Common myeloid progenitor, CD34-positive (primary cell): ENCODE results near the gene IVNS1ABP. TPM values are rescaled to one million over a fixed set of nuclear protein-coding genes. Genes with fewer than 3 reads are reported as not detected.
"Not testable (repeated sequence)": the region's sequence is repeated elsewhere in the genome, so short reads cannot be mapped to it uniquely, and the experiment has no call there.

ENCODE experiments used
- CTCF ChIA-PET: fragments of 350-600 bp; sonication (Branson Sonifier 250); formaldehyde crosslinking; loops from one replicate; lab custom pipeline; 2021; ENCODE audit warnings: antibody characterized with exemption; lab: Charles Lee
- POLR2A ChIA-PET: fragments of 350-600 bp; sonication (Branson Sonifier 250); formaldehyde crosslinking; loops from one replicate; lab custom pipeline; 2021; ENCODE audit warnings: antibody characterized with exemption; lab: Charles Lee
- DNase-seq, 3 donors: peaks; one replicate each; pipeline versions ENCODE4 v3.0.0 to v3.0.0-alpha.2; 2013
- H3K27ac ChIP-seq, 2 experiments: 1 replicate in 1 of 2; 2 replicates in 1 of 2; pipeline ENCODE4 v1.7.0; 2013; ENCODE audit warnings: inconsistent platforms in 2 of 2, low read length in 2 of 2, mild to moderate bottlenecking in 2 of 2, low read depth in 1 of 2, moderate library complexity in 1 of 2; ENCODE audit not compliant: severe bottlenecking in 2 of 2, insufficient read depth in 1 of 2, poor library complexity in 1 of 2
- H3K27me3 ChIP-seq, 5 experiments: replicated peaks in 2 of 5; 1 replicate in 3 of 5; 2 replicates in 2 of 5; pipeline versions ENCODE4 v1.6.1 to v1.7.0; 2013; ENCODE audit warnings: low read length in 4 of 5, mild to moderate bottlenecking in 2 of 5, moderate library complexity in 2 of 5, inconsistent platforms in 1 of 5; ENCODE audit not compliant: insufficient read depth in 5 of 5, control insufficient read depth in 4 of 5
- H3K36me3 ChIP-seq, 4 experiments: 1 replicate in 2 of 4; 2 replicates in 2 of 4; pipeline versions ENCODE4 v1.6.1 to v1.7.0; 2013; ENCODE audit warnings: low read length in 3 of 4, control low read depth in 1 of 4, mild to moderate bottlenecking in 1 of 4; ENCODE audit not compliant: control insufficient read depth in 4 of 4, insufficient read depth in 4 of 4
- H3K4me1 ChIP-seq, 4 experiments: 1 replicate in 3 of 4; 2 replicates in 1 of 4; pipeline versions ENCODE4 v1.6.1 to v1.7.1; 2013; ENCODE audit warnings: low read length in 3 of 4, mild to moderate bottlenecking in 3 of 4, control low read depth in 1 of 4, inconsistent platforms in 1 of 4, moderate library complexity in 1 of 4; ENCODE audit not compliant: control insufficient read depth in 4 of 4, insufficient read depth in 4 of 4; ENCODE audit errors: control extremely low read depth in 1 of 4
- H3K4me3 ChIP-seq, 7 experiments: 1 replicate in 4 of 7; 2 replicates in 3 of 7; pipeline versions ENCODE4 v1.5.1 to v1.7.0; 2013; ENCODE audit warnings: mild to moderate bottlenecking in 7 of 7, low read length in 6 of 7, moderate library complexity in 6 of 7, inconsistent platforms in 2 of 7, low read depth in 2 of 7, control low read depth in 1 of 7; ENCODE audit not compliant: insufficient read depth in 4 of 7, control insufficient read depth in 1 of 7; ENCODE audit errors: extremely low read depth in 1 of 7
- H3K9me3 ChIP-seq, 5 experiments: 1 replicate in 4 of 5; 2 replicates in 1 of 5; pipeline versions ENCODE4 v1.6.1 to v1.7.1; 2013; ENCODE audit warnings: low read length in 4 of 5, mild to moderate bottlenecking in 2 of 5, inconsistent platforms in 1 of 5, low read depth in 1 of 5, moderate library complexity in 1 of 5; ENCODE audit not compliant: control insufficient read depth in 4 of 5, insufficient read depth in 2 of 5; ENCODE audit errors: control extremely low read depth in 1 of 5
- WGBS: methylation state at CpG from one replicate; pipeline ENCODE4 v1.1.5; 2013; ENCODE audit not compliant: insufficient coverage; 5-methylcytosine and 5-hydroxymethylcytosine counted together
- polyA plus RNA-seq: library from polyadenylated mRNA; unstranded; fragments of 120-200 nt; gene quantifications from one replicate; pipeline ENCODE4 v1.2.1, GENCODE V29; 2013

Gene IVNS1ABP
- 123 TPM for polyA plus RNA-seq

DNA sequence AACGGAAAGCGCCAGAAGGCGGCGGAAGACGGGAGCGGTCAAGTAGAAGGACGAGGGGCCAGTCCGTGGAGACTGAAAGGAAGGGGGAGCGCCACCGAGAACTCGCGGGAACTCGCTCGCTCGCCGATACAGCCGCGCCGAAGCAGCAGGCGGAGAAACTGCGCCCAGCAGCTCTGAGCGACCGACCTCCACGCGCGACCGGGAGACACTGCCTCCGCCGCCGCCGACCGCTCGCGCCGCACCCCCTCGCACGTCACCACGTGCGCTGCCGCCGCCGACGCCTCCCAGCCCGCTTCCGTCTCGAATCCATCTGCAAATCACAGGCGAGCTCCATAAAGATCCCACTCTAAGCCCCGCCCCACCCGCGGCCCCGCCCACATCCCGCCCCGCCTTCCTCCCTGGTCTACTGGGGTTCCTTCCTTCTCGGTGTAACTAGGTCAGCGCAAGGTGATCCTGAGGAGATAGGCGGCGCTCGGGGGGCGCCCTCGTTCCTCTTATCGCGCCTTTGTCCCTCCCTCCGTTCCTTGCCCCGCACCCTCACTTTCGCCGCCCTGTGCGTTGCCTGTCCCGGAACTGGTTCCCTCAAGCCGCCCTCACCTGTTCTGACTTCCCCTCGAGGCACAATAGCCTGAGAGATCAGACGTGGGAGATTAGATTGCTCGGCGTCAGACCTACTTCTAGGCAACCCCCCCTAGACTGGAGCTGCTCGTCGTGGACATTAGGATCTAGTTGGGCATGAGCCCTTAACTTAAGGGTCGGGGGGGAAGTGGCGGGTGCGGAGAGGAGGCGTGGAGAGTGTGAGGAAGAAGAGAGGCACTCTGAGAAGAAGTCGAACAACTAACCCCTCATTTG lies at the start of gene IVNS1ABP:
IVNS1ABP (minus strand) TSS at position 210 of the 852 bp plus-strand sequence. CDS start 7,750 bp downstream, outside the sequence.
- Histone ChIP-seq H3K27ac (peak within 1 kb of the TSS; percentile 86 to 93), H3K4me1 (peaks cover 24 to 40% (median 40%) of the 10 kb centered on the region in 4 experiments), H3K36me3 (no peaks in the 10 kb centered on the region), H3K4me3 (peak within 1 kb of the TSS; percentile 69 to 98 (median 94)), H3K27me3 (no peaks in the 10 kb centered on the region), H3K9me3 (no peaks in the 10 kb centered on the region)
- peak; percentile 94 to 98 (median 97) for DNase-seq
- 0% methylated on average over 55 of the region's 80 CpGs for WGBS
- ChIA-PET CTCF (interaction anchor here (0.5 to 2.2 kb wide), 7 partner anchors 10 to 363 kb away, joined by 3 to 10 read pairs (median 4); no protein-coding TSS in a partner anchor), POLR2A (interaction anchor here (1.2 kb wide), 1 partner anchor 19 kb away, joined by 3 read pairs; no protein-coding TSS in a partner anchor)

DNA sequence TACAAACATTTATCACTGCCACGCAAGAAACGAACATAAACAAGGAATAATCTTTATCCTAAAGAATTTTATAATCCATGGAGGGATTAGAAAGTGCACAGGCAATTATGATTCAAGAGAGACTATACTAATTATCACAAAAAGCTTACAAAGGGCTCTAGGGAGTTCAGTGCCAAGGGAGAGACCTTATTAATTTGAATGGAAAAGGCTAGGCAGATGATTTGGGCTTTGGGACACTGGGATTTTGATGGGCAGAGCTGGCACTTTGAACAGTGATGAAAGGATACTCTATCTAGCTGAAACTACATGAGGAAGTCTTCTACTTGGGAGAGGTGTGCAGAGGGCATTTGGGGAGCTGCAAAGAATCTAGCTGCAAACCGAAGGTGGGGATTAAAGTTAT lies 48.9 kb upstream of the IVNS1ABP start:
- Histone ChIP-seq H3K9me3 (peaks cover 0 to 10% (median 4%) of the 10 kb centered on the region in 5 experiments), H3K4me1 (no peaks in the 10 kb centered on the region), H3K27ac (no peak overlapping the region), H3K36me3 (no peaks in the 10 kb centered on the region), H3K4me3 (no peak overlapping the region), H3K27me3 (no peaks in the 10 kb centered on the region)
- WGBS: 100% methylated on average over 1 of the region's 3 CpGs
- POLR2A ChIA-PET: no interaction called here
- DNase-seq: no peak
- CTCF ChIA-PET: no interaction called here

DNA sequence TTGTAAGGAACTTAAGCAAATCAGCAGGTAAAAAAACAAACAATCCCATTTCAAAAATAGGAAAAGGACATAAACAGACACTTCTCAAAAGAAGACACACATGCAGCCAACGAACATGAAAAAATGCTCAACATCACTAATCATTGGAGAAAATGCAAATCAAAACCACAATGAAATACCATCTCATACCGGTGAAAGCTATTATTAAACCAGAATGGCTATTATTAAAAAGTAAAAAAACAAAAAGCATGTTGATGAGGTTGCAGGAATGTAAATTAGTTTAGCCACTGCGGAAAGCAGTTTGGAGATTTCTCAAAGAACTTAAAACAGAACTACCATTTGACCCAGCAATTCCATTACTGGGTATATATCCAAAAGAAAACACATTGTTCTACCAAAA lies 47.5 kb upstream of the IVNS1ABP start:
- H3K36me3 ChIP-seq, H3K27me3 ChIP-seq, DNase-seq, H3K27ac ChIP-seq, H3K4me1 ChIP-seq, H3K4me3 ChIP-seq, POLR2A ChIA-PET: not testable (repeated sequence)
- CTCF ChIA-PET: interaction anchor here (1.2 kb wide), 2 partner anchors 14 to 41 kb away, joined by 3 read pairs; no protein-coding TSS in a partner anchor
- H3K9me3 ChIP-seq: peaks cover 0 to 13% (median 4%) of the 10 kb centered on the region in 5 experiments
- no CpG with 5 or more reads among the region's 3 CpGs for WGBS

DNA sequence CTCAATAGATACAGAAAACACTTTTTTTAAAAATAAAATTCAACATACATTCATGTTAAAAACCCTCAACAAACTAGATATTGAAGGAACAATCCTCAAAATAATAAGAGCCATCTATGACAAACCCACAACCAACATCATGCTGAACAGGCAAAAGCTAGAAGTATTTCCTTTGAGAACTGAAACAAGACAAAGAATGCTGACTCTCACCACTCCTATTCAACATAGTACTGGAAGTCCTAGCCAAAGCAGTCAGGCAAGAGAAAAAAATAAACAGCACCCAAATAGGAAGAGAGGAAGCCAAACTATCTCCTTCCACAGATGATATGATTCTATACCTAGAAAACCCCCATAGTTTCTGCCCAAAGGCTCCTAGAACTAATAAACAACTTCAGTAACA lies 46.2 kb upstream of the IVNS1ABP start:
- no peak overlapping the region for H3K27ac ChIP-seq
- DNase-seq: no peak
- ChIA-PET POLR2A (no interaction called here), CTCF (interaction anchor here (1.2 kb wide), 1 partner anchor 39 kb away, joined by 3 read pairs; no protein-coding TSS in a partner anchor)
- H3K4me1 ChIP-seq: no peaks in the 10 kb centered on the region
- H3K36me3 ChIP-seq: no peaks in the 10 kb centered on the region
- no peak overlapping the region for H3K4me3 ChIP-seq
- no peaks in the 10 kb centered on the region for H3K27me3 ChIP-seq
- H3K9me3 ChIP-seq: peaks cover 0 to 19% (median 4%) of the 10 kb centered on the region in 5 experiments

DNA sequence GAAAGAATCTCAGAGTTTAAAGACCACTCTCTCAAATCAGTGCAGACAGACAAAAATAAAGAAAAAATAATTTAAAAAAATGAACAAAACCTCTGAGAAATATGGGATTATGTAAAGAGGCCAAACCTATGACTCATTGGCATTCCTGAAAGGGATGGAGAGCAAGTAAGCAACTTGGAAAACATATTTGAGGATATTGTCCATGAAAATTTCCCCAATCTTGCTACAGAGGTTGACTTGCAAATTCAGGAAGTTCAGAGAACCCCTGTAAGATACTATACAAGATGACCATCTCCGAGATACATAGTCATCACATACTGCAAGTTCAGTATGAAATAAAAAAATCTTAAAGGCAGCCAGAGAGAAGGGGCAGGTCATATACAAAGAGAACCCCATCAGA lies 43.7 kb upstream of the IVNS1ABP start:
- no CpG with 5 or more reads among the region's 1 CpG for WGBS
- POLR2A ChIA-PET: no interaction called here

DNA sequence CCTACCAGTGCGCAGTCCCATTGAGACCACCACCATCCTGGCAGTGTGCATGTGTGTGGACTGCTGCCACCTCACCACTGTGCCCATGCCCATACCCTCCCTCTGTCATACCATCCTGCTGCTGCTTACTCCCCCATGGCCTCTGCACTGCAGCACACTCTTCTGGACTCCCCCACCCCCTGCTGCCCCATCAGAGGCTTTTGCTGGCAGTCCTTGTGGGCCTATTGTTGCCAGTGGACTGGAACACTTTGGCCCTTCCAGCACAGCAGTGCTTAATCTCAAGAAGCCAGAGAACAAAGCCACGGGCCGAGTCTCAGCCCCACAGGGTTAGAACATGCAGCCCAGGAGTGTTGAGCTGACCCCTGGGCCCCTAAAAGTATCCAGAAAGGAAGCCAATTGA lies 41.9 kb upstream of the IVNS1ABP start:
- DNase-seq: no peak
- Histone ChIP-seq H3K27ac (no peak overlapping the region), H3K27me3 (no peaks in the 10 kb centered on the region), H3K9me3 (peaks cover 0 to 19% (median 4%) of the 10 kb centered on the region in 5 experiments), H3K4me3 (no peak overlapping the region), H3K36me3 (no peaks in the 10 kb centered on the region), H3K4me1 (no peaks in the 10 kb centered on the region)
- CTCF ChIA-PET: no interaction called here
- 100% methylated on average over 2 of the region's 3 CpGs for WGBS
- POLR2A ChIA-PET: no interaction called here

More for the DNA sequence above, 43.7 kb upstream of the IVNS1ABP start:
- no peak overlapping the region for H3K27ac ChIP-seq
- H3K27me3 ChIP-seq: no peaks in the 10 kb centered on the region
- CTCF ChIA-PET: interaction anchor here (0.6 kb wide), 1 partner anchor 720 kb away, joined by 3 read pairs; no protein-coding TSS in a partner anchor
- H3K4me1 ChIP-seq: no peaks in the 10 kb centered on the region
- no peak overlapping the region for H3K4me3 ChIP-seq
- peaks cover 0 to 19% (median 4%) of the 10 kb centered on the region in 5 experiments for H3K9me3 ChIP-seq
- no peaks in the 10 kb centered on the region for H3K36me3 ChIP-seq
- DNase-seq: no peak

DNA sequence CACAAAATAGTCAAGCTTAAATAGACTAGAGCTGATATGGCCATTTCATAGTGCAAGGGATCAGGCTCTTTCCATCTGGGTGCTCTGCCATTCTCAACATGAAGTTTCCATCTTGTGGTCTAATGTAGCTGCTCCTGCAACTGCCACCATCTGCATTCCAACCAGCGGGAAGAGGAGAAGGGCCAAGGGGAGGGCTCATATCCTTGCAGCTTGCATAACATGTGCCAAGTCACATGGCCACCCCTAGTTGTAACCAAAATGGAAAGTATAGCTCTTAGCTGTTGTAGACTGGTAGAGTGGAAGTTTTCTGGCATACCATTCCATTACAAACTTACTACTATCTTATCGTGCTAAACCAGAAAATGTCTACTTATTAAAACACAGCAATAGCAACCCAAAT lies 38.9 kb upstream of the IVNS1ABP start:
- ChIA-PET POLR2A (no interaction called here), CTCF (no interaction called here)
- H3K27ac ChIP-seq: no peak overlapping the region
- no peaks in the 10 kb centered on the region for H3K27me3 ChIP-seq
- no peak for DNase-seq
- H3K9me3 ChIP-seq: peaks cover 0 to 9% (median under 1%) of the 10 kb centered on the region in 5 experiments
- peaks cover 0 to 2% (median 0%) of the 10 kb centered on the region in 4 experiments for H3K4me1 ChIP-seq
- H3K4me3 ChIP-seq: no peak overlapping the region
- no peaks in the 10 kb centered on the region for H3K36me3 ChIP-seq
- no CpG with 5 or more reads among the region's 2 CpGs for WGBS
